Germinal center (tissue), 1 donor: ENCODE data around the gene RNF181.
"Not testable (repeated sequence)": the region's sequence is repeated elsewhere in the genome, so short reads cannot be mapped to it uniquely, and the experiment has no call there.

Experiments used
- DNase-seq: peaks from one replicate; pipeline ENCODE4 v3.0.0; 2012; ENCODE audit warnings: mixed read lengths, low spot score

The RNF181 gene

GRCh38 chr2:85596486-85597143 lies 1.1 kb downstream of the RNF181 start:
- no peak for DNase-seq

GRCh38 chr2:85597241-85597640 lies 1.7 kb downstream of the RNF181 start:
- no peak for DNase-seq

- no peak for DNase-seq
Observed at GRCh38 chr2:85598594-85599340, 3.2 kb downstream of the RNF181 start.

- no peak for DNase-seq
Observed at GRCh38 chr2:85599468-85600234, 4.1 kb downstream of the RNF181 start.

GRCh38 chr2:85600235-85600575 lies 4.7 kb downstream of the RNF181 start:
- no peak for DNase-seq

- no peak for DNase-seq
Observed at GRCh38 chr2:85600951-85601770, 5.6 kb downstream of the RNF181 start.

GRCh38 chr2:85601771-85602475 lies 6.4 kb downstream of the RNF181 start:
- DNase-seq: no peak

- peak; percentile 90 for DNase-seq
Observed at GRCh38 chr2:85602476-85603234, 7.1 kb downstream of the RNF181 start, which contains the start of gene TMEM150A. TSS of gene TMEM150A (minus strand) at chr2:85602698. CDS start at chr2:85601948, 750 bp downstream.

- not testable (repeated sequence) for DNase-seq
Observed at GRCh38 chr2:85604133-85604444, 8.5 kb downstream of the RNF181 start.

GRCh38 chr2:85604568-85605339 lies 9.2 kb downstream of the RNF181 start:
- DNase-seq: no peak

GRCh38 chr2:85605406-85606115 lies 10.0 kb downstream of the RNF181 start:
- no peak for DNase-seq

- no peak for DNase-seq
Observed at GRCh38 chr2:85606116-85606455, 10.5 kb downstream of the RNF181 start.

- DNase-seq: no peak
Observed at GRCh38 chr2:85607268-85608215, 12.0 kb downstream of the RNF181 start.

GRCh38 chr2:85611217-85611704 lies 15.7 kb downstream of the RNF181 start:
- no peak for DNase-seq

GRCh38 chr2:85611705-85612587 lies 16.4 kb downstream of the RNF181 start, which contains the start of gene C2orf68:
TSS of gene C2orf68 (minus strand) at chr2:85612066. CDS start at chr2:85611984, 82 bp downstream.
- DNase-seq: peak; percentile 90

- no peak for DNase-seq
Observed at GRCh38 chr2:85613717-85614515, 18.4 kb downstream of the RNF181 start.
